SK-N-DZ (cell line): ENCODE measurements around the gene MFRP.

ENCODE experiments used
- DNase-seq: peaks from one replicate; pipeline ENCODE4 v3.0.0-alpha.2; 2015; ENCODE audit warnings: low spot score

MFRP gene

DNA sequence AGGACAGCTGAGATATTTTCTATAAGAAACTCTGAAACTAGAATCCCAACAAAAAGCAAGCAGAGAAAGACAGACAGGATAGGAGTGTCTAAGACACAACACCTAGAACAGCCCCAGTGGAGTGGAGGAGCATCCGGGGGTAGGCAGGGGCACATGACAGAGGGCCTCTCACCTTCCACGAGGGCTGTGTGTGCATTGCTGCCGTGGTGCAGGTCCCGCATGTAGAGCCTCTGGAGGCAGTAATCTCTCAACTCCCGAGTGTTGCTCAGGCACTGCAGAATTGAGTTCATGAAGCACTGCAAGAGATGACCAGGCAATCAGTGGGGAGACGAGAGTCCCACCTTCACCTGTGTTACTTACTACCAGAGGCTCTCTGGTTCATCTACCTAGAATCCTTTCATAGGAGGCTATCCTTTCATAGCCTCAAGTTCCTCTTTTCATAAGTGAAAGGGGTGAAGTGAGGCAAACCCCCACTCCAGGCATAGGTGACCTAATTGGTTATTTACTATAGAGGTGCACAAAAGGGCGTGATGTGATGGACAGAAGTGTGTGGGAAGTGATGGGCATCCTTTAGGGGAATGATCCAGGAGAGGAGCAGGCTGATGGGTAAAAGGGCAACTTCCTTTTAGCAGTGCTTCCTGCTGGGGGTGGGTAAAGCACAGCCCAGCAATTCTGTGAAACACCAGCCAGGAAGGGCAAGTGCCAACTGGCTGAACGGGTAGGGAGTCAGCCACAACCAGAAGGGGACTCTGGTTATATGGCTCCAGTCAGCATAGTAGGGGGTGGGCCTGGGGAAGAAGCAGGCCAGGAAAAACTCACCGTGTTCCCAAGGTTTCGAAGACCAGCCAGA is 13.1 kb upstream of the MFRP start:
- DNase-seq, result no peak

DNA sequence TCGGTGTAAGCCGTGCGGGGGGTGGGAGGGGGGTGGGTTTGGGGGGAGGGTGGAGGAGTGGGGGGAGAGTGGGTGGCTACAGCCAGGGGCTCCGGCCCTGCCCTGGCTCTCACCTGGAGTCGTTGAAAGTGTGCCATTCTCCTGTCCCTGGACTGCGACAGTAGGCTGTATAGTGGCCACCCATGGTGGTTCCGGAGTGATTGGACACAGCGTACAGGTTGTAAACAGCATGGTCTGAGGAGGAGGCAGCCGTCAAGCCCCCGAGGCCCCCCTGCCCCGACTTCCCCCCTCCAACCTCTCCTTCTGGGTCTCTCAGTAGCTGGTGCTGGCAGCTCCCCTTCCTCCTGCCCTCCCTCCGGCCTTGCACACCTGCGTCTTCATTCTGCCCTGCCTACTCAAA is 10.6 kb upstream of the MFRP start:
- no peak for DNase-seq

DNA sequence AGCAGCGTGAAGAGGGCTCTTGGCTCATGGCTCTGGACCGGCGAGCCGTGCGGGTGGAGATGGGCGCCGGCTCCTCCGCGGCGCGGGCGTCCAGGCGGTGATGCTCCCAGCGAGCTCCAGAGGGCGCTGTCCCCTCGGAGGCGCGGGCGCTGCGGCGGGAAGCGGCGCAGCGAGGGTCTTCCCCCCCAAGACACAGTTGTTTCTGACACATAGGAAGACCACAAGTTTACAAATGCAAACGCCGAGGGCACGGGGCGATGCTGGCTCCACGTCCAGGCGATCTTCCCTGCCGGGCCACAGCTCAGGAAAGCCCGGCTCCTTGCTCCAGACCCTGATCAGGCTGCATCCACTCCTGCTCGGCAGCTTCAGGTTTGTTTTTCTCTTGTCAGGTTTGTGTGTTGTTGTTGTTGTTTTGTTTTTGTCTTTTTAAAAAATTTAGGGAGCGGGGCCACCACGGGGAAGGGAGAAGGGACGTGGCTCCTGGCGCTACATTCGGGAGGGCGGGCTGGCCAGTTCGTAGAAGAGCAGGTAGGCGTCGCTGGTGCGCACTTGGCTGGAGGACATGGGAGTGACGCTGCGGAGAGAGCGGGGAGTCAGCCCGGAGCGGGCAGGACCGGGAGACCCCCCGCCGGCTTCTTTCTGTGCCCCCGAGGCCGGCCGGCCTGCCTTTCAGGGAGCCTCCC is 10.0 kb upstream of the MFRP start:
- DNase-seq, result no peak

DNA sequence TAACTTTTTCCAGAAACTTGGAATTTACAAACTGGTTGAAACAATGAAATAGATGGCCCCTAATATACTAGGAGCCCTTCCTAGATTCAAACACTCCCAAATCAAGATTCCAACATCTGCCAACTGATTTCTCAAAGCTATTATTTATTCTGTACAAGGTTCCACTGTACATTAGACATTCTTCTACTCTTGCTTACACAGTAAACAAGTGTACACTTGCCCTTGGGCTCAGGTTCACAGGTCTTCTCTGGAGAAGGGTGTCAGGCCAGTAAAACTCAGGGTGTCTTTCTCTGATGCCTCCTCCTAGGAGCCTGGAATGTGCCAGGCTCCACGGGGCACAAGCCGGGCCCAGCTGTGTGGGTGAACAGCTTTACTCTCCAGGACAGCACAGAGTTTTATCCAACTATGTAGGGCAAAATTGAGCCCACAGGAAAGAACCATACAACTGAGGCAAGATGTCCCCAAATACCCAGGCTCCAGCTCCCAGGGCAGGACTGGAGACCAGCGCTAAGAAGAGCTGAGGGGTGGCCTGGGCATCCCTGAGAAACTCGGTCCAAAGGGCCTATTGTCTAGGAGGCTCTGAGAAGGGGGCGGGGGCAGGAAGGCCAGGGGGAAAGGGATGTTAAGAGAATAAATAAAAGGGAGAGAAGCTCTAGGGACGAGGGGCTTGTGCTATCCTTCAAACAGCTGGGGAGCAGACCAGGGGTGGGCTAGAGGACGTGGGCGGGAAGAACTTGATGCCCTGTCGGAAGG is 8.8 kb upstream of the MFRP start:
- DNase-seq, result no peak

DNA sequence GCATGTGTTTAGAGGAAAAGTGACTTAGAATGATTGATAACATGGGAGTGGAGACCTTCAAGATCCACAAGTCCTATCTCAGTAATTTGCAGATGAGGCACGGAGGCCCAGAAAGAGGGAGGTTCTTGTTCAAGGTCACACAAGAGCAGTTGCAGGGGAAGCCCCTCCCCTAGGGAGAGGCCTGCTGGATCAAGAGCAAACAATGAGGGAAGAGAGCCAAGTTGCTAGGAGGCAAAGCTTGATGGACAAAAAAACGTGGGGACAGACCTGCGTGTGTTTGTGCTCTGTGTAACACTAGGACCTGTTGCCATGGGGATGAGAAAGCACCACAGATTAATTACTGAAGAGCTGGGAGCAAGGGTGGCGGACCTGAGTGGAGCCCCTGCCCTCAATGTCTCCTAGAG is 6.4 kb upstream of the MFRP start:
- no peak for DNase-seq

DNA sequence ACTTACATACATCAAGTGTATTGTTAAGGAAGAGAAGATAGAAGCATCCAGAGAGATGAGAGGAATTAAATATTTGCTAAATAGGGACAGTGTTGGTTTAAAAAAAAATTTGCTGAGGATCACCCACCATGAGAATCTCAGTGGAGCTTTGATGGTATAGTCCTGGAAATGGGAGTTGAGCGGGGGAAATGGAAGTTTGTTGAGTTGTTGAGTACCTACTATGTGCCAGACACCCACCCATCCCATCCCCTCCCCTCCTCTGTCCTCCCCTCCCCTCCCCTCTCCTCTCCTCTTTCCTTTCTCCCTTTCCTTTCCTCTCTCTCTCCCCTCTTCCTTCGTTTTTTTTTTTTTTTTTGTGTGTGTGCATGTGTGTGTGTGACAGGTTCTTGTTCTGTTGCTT is 4.7 kb upstream of the MFRP start:
- DNase-seq, result no peak

DNA sequence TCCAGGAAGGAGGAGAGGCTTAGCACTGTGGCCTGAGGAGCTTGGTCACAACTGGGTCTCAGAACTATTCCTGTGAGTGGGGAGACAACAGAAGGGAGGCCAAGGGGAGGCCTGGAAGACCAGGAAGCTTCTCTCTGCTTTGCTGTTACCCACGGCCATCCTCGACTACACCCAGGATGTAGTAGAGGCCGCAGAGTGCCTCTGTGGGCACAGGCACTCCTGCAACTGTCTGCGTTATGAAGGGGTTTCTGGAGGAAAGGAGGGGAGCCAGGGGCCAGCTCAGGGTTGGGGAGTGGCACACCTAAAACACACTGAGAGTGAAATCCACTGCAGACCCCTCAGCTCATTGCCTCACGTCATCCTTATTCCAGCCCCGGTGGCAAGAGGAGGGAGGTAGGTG is 3.8 kb upstream of the MFRP start:
- DNase-seq, result no peak

DNA sequence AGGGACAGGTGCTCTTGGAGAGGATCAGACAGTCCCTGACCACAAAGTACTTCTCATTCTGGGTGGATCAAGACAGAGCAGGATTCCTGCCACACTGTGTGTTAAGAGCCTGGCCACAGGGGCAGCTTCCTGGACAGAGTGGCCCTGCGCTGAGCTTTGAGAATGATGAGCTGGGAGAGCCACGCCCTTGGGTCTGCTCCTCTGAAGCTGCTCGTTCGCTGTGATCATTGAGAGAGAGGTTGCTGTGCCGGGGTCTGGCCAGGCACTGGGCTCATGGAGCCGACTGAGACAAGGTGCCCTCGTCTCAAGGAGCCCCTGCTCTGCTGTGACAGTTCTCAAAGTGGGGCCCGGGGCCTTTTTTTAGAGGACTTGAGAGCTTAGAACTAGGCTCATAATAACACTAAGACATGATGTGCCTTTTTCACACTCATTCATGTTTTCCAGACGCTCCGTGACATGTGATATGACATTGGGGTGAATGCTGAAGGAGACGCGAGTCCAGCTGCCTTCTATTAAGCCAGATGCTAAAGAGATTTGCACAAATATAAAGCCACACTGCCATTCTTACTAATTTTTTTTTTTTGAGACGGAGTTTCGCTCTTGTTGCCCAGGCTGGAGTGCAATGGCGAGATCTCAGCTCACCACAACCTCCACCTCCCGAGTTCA is 1.6 kb upstream of the MFRP start:
- DNase-seq, result no peak

DNA sequence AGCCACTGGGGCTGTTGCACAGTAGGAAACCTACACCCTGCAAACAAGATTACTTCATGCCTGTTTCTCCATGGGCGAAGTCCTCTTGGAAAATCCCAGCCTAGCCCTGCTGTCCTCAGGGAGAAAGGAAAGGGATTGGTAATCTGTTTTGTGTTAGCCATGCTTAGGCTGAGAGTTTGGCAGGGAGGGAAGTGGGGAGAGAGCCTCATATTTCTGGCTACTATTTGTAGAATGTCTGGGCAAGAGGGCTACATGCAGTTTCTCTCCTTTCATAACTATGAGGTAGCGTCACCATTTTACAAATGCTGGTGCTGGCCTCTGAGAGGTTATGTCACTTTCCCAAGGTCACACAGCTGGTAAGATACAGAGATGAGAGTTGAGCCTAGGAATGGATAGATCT is 737 bp upstream of the MFRP start:
- no peak for DNase-seq

DNA sequence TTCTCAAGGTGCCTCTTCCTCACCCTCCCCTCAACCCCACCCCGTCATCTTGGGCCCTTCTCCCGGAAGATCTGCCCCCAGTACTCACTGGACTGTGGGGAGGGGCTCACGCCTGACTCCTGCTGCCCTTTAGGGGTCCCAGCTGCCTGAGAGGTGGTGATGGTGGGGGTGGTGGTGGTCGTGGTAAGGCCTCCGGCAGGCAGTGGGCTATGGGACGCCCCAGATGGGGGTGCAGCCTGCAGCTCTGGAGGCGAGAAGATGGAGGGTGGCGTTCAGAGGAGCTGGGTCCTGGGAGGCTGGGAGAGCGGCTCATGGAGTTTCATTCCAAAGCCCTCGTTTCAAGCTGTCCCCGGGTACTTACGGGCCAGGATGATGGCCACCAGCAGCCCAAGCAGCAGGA is 820 bp downstream of the MFRP start:
- DNase-seq, result no peak

DNA sequence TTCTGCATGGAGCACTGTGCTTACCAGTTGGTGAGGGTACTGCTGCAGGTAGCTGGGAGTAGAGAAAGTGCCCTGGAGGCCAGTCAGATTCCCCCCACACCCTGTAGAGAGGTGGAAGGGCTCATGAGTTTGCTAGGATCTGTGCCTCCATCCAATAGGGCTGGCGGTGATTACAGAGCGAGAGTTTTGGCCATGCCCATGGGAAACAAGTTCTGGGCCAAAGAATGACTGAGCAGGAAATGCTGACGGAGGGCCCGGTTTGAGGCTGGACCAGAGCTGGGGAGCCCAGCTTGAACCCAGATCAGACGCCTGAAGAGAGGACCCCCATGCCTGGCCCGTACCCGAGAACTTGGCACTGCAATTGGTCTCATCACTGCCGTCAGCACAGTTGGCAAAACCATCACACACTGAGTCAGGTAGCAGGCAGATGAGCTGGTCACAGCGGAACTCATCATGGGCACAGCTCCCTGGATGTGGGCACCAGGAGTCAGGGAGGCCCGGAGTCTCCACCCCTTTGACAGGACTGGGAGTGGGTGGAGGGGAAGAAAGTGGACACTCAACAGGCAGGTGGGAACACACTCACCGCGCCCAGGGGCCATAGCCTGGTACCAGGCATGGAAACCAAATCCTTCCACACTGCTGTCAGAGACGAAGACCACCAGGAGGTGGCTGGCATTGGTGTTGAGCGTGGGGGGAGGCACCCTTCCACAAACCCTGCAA is 2.1 kb downstream of the MFRP start:
- DNase-seq, result no peak

DNA sequence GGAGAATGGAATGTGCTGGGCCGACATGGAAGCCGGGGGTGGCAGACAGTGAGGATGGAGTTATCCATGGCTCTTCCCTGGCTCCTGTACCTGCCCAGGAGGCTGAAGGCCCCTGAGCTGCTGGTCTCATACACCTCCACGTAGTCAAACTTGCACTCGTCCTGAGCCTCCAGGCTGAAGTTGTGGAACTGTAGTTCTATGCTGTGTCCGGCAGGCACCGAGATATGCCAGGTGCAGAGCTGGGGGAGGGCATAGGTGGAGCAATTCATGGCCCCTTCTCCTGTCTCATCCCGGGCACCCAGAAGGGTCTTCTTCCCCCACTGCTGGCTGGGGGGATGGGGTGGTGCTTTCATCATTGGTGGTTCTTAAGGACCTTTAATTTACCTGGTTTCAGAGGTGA is 2.8 kb downstream of the MFRP start:
- no peak for DNase-seq

DNA sequence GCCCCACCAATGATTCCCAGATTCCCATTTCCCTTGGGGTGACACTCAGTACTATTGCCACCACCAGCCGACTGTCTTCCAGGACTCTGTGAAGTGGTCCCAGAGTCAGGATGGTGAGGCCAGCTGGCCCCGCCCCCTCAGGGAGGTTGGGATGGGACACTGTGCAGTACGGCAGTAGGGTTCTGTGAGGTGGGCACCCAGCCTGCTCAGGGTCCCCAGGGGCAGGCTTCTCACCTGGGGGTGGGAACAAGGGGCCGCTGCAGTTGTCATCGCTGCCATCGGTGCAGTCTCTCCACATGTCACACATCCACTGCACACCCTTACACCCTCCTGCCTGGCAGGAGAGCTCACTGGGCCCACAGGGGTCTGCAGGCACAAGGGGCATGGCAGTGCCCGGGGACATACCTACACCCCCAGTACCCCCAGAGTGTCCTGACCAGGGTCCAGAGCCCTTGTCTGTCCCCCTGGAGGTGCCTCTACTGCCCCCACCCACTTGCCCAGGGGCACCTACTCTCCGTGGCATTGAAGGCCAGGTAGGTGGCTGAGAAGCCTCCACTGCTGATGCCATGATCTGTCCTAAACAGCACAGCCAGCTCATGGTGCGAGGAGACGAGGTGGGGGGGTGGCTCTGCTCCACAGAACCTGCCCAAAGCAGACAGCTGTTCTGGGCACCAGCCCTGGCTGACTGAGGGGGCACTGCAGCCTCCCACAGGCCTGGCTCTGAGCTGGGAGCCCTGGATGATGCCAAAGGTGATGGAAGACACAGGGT is 4.0 kb downstream of the MFRP start:
- DNase-seq, result no peak

DNA sequence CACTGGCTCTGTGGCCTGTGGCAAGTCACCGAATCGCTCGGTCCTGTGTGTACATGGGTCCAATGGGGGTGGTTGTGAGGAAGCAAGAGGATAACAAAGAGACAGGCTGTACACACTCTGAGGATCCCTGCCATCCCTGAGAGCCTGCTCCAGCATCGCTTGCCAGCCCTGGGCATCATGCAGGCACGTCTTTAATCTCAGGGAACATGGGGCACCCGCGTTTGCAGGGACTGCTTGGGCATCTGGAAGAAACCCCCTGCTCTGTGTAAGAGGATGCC is 4.5 kb downstream of the MFRP start:
- DNase-seq, result no peak

DNA sequence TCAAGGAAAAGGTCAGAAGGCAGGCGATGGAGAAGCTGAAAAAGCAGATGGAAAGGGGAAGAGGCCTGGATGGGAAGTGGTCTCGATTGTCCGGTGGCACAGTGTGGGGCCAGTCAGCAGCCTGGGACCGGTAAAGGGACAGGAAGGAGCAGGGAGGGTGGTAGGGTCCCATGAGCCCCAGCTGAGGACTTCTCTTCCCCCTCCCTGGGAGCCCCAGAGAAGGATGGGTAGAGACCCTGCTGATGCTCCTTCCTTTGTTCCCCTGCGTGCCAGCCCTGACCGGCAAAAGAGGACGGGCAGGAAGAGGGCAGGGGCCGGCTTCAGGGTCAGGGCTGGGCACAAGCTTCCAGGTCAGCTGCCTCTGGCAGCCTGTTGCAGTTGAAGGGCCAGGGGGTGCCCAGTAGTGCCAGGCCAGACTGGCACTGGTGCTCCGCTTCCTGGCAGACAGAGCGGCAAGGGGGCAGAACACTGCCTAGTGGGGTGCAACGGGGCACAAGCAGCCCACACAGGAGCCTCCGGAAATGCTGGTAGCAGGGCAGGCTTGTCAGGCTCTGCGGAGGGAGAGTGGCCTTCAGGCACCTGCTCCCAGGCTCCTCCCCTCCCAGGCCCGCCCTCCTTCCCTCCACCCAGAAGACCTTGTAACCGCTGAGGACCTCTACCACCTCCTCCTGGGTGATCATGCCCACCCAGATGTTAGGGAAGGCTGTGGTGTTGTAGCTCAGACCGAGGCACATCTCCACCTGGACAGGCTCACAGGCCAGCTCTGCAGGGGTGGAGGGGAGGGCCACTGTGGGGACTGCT is 5.1 kb downstream of the MFRP start:
- no peak for DNase-seq

DNA sequence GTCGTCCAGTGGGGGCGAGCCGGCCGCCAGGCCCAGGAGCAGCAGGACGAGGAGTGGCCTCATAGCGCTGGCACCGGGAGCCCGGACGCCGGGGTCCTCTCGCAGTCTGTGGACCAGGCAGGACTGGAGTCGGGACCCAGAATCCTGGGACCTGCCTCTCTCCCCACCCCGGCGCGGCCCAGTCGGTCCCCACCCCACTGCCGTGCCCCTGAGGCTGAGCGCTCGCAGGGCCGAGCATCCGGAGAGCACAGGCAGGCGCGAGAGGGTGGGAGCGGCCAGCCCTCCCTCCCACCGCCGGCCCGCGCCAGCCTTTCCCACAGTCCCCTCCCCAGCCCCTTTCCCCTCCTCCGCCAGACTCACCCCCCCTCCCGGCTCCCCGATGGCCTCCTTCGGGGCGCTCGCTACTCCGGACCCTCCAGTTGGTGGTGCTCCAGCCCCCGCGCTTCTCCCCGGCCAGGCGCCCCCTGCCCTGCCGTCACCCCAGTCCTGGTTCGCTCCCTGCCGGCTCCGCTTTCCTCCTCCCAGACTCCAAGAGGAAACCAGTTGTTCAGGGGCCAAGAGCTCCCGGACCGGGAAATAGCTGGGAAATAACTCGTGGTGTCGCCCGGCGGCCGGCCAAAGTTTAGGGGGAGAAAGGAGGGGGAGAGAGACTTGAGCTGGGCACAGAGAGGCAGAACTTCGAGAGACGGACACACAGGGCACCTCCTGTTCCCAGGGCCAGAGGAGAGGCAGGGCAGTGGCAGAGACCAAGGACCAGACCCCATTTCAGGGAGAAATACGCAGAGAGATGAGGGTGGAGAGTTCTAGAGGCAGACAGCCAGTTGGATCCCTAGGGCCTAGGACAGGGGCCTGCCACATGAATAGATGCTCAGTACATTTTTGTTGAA is 5.9 kb downstream of the MFRP start, which contains the start of gene C1QTNF5:
C1QTNF5 (minus strand) TSS at position 549 of the 887 bp plus-strand sequence; CDS start at position 63, 486 bp downstream.
- DNase-seq, result no peak

DNA sequence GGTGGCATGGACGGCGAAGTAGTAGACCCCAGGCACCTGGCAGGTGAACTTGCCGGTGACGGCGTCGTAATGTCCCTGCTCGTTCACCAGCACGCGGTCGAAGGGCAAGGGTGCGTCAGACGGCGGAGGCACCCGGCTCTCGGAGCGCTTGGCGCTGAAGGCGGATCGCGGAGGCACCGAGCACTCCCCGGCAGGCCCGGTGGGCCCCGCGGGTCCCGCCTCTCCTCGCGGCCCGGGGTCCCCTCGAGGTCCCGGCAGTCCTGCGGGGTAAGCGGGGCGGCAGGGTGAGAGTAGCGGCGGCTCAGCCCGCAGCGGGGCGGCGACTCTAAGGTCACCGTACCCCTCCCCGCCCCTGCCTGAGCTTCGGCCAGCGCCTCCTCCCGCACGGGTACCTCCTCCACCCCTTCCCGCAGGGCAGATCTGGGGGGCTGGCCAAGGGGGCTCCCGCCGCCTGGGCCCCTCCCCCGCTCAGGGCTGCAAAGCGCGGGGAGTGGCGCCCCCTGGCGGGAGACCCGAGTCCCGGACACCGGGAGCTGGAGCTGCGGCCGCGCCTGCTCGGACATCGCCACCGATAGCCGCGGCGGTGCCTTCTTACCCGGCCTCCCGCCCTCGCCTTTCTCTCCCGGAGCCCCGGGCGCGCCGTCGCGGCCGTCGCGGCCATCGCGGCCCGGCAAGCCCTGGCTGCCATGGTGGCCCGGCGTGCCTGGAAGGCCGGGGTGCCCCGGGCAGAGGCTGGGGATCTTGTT is 6.7 kb downstream of the MFRP start:
- DNase-seq, result no peak

DNA sequence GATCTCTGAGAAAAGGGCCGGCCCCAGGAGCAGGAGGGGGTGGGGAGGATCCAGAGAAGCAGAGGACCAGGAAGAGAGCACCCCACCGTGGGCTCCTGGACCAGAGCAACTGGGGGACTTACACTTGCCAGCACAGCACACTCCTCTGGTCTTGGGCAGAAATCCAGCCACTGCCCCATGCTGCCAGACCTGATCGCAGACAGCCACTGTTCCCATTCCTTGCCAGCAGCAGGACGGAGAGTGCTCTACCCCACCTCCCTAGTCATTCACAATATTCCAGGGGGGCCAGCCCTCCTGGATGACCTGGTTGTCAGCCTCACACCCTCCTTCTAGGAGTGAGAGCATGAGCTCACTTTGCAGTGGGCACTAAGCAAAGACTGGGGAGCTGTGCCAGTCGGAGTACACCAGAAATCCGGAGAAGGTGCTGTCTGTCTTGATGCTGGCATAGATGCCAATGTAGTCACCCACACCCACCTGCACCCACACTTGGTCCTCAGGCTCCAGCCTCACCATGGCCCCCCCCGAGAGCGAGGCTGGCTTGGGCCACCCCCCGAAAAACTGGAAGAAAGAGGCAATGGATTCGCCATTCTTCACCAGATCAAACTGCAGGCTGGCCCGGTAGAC is 7.4 kb downstream of the MFRP start:
- DNase-seq, result no peak
